GM12891 (cell line): Measurements from ENCODE around the gene SLC25A5. TPM values are rescaled to one million over a fixed set of nuclear protein-coding genes. Genes with fewer than 3 reads are reported as not detected.
A peak's percentile ranks its signal among the peaks of the same experiment; 100 is the strongest.
"Not testable (repeated sequence)": the region's sequence is repeated elsewhere in the genome, so short reads cannot be mapped to it uniquely, and the experiment has no call there.

ENCODE experiments used
- DNase-seq: peaks from one replicate; pipeline ENCODE4 v3.0.0; 2011; ENCODE audit warnings: low spot score; ENCODE audit not compliant: insufficient read length
- FAIRE-seq: peaks from 2 replicates; lab custom pipeline; 2011; peaks lifted over from hg19 to GRCh38; lab: Jason Lieb, UNC
- PAX5 ChIP-seq: IDR thresholded peaks from 2 replicates; pipeline ENCODE4 v1.6.1; 2011; ENCODE audit warnings: low read length, moderate library complexity, mild to moderate bottlenecking; ENCODE audit not compliant: insufficient read depth, severe bottlenecking
- POLR2A ChIP-seq: IDR thresholded peaks from 2 replicates; pipeline ENCODE4 v1.6.1; 2011; ENCODE audit warnings: low read depth, low read length, control low read depth
- POLR2AphosphoS5 ChIP-seq: IDR thresholded peaks from 2 replicates; pipeline ENCODE4 v1.6.1; 2011; ENCODE audit warnings: low read depth, low read length, control low read depth
- POU2F2 ChIP-seq: IDR thresholded peaks from 2 replicates; pipeline ENCODE4 v1.6.1; 2011; ENCODE audit warnings: low read depth, mild to moderate bottlenecking, control low read depth, low read length, moderate library complexity
- SPI1 ChIP-seq: IDR thresholded peaks from 2 replicates; pipeline ENCODE4 v1.6.1; 2011; ENCODE audit warnings: low read depth, low read length, control low read depth
- TAF1 ChIP-seq: IDR thresholded peaks from 2 replicates; pipeline ENCODE4 v1.6.1; 2011; ENCODE audit warnings: low read depth, low read length, control low read depth
- polyA plus RNA-seq: library from polyadenylated mRNA; unstranded; fragments of >200 nt; gene quantifications from one replicate; pipeline ENCODE4 v1.2.1, GENCODE V29; 2012; ENCODE audit warnings: low read depth, missing spikeins, inconsistent platforms; ENCODE audit not compliant: missing spikeins

The SLC25A5 gene
- polyA plus RNA-seq: 458 TPM

DNA sequence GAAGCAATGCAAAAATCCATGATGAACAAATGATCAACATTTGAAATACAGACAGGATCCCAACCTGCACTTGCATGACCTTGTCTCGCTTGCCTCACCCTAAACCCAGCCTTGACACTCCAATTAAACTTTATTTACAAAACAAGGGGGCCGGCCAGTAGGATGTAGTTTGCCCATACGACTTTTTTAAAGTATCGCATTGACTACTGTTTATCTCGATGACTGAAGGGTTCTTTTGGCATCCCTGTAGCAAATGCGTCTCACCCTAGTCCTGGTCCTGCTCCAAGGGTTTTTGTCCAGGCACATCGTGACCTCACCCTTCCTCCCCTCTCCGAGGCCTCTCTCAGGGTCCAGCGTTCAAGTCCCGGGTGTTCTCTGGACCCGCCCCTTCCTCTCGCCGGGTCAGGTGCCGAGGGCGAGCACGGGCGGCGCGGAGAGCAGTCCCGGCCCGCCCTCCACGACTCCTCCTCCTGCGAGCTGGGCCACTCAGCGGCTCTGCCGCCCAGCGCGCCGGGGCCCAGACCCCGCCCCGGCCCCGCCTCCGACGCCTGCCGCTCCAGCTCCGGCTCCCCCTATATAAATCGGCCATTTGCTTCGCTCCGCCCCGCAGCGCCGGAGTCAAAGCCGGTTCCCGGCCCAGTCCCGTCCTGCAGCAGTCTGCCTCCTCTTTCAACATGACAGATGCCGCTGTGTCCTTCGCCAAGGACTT, at the start of gene SLC25A5:
SLC25A5 (plus strand) TSS at position 603 of the 709 bp plus-strand sequence; CDS start at position 675, 72 bp downstream.
- FAIRE-seq (peak; percentile 91), DNase-seq (peak; percentile 67)
- peak; percentile 94 for TF ChIP-seq POLR2AphosphoS5
- no peak for TF ChIP-seq TAF1
- no peak for TF ChIP-seq SPI1
- peak; percentile 90 for TF ChIP-seq POLR2A
- TF ChIP-seq POU2F2: 0 out of 2 replicates have a peak, but pooled peaks have one; percentile 45

DNA sequence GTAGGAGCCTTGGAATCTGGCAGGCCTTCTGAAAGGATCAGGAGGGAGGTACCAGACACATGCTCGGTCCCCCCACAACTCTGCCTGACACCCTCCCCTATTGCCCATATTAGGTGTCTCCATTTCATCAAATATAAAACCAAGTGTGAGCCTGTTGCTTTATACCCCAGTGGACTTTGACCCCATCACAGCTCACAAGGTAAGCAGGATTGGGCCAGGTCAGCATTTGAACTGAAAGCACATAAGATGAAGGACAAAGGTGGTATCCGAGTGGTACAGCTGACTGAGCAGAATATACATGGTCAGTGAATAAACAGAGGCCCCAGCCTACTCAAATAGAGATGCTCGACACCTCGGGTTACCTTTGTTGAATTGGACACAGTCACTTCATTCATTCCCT, 49.1 kb upstream of the SLC25A5 start:
- DNase-seq (no peak), FAIRE-seq (no peak)
- TF ChIP-seq POU2F2: no peak
- TF ChIP-seq POLR2A: no peak
- TF ChIP-seq TAF1: no peak
- no peak for TF ChIP-seq POLR2AphosphoS5
- TF ChIP-seq PAX5: no peak
- no peak for TF ChIP-seq SPI1

- DNase-seq (no peak), FAIRE-seq (no peak)
- TF ChIP-seq POLR2A (no peak), PAX5 (no peak), POLR2AphosphoS5 (no peak), SPI1 (no peak), POU2F2 (no peak), TAF1 (no peak)
Measured at GRCh38 chrX:119419898-119420297, 48.3 kb upstream of the SLC25A5 start.

- DNase-seq (no peak), FAIRE-seq (no peak)
- TF ChIP-seq PAX5 (no peak), POLR2AphosphoS5 (no peak), POLR2A (no peak), TAF1 (no peak), SPI1 (no peak), POU2F2 (no peak)
Measured at GRCh38 chrX:119421016-119421705, 47.1 kb upstream of the SLC25A5 start.

DNA sequence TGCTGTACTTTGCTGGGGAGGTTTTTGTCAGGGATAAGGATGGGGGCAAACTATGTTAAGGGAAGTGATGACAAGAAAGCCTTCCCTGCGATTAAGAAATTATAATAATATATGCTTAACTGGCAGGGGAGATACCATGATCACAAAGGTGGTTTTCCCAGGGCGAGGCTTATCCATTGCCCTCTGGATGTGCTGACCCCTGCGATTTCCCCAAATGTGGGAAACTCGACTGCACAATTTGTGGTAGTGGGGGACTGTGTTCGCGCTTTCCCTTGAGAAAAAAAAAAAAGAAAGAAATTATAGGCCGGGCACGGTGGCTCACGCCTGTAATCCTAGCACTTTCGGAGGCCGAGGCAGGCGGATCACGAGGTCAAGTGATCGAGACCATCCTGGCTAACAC, 44.6 kb upstream of the SLC25A5 start:
- TF ChIP-seq PAX5 (no peak), POLR2AphosphoS5 (no peak), SPI1 (no peak), POU2F2 (no peak), TAF1 (no peak), POLR2A (no peak)
- DNase-seq (no peak), FAIRE-seq (no peak)

- no peak for FAIRE-seq
- TF ChIP-seq PAX5: no peak
- TF ChIP-seq POU2F2: no peak
- TF ChIP-seq POLR2A: no peak
- no peak for TF ChIP-seq SPI1
- no peak for TF ChIP-seq TAF1
- no peak for TF ChIP-seq POLR2AphosphoS5
- no peak for DNase-seq
Measured at GRCh38 chrX:119424999-119425398, 43.2 kb upstream of the SLC25A5 start.

GRCh38 chrX:119427024-119427794, 41.0 kb upstream of the SLC25A5 start:
- no peak for TF ChIP-seq SPI1
- TF ChIP-seq PAX5: no peak
- no peak for TF ChIP-seq POU2F2
- no peak for TF ChIP-seq POLR2A
- no peak for TF ChIP-seq POLR2AphosphoS5
- no peak for TF ChIP-seq TAF1
- DNase-seq (peak; percentile 26), FAIRE-seq (peak; percentile 87)

- peak; percentile 48 for FAIRE-seq
Measured at GRCh38 chrX:119427795-119428185, 40.5 kb upstream of the SLC25A5 start.

GRCh38 chrX:119429471-119429870, 38.8 kb upstream of the SLC25A5 start:
- FAIRE-seq: no peak
- no peak for DNase-seq
- TF ChIP-seq POLR2A: no peak
- TF ChIP-seq POU2F2: no peak
- TF ChIP-seq PAX5: no peak
- TF ChIP-seq SPI1: no peak
- TF ChIP-seq TAF1: no peak
- no peak for TF ChIP-seq POLR2AphosphoS5

More at GRCh38 chrX:119427795-119428185, 40.5 kb upstream of the SLC25A5 start:
- TF ChIP-seq PAX5 (no peak), POLR2AphosphoS5 (no peak), TAF1 (no peak), POU2F2 (no peak), POLR2A (no peak), SPI1 (no peak)
- no peak for DNase-seq

GRCh38 chrX:119441295-119441694, 26.9 kb upstream of the SLC25A5 start:
- FAIRE-seq, DNase-seq: not testable (repeated sequence)
